HEK293T (cell line): ENCODE results near the gene VPS26C.
"Not testable (repeated sequence)": the region's sequence is repeated elsewhere in the genome, so short reads cannot be mapped to it uniquely, and the experiment has no call there.

ENCODE experiments used
- CTCF ChIA-PET: fragments of 350-600 bp; formaldehyde crosslinking; extraction: SDS; loops from one replicate; lab custom pipeline; 2021; ENCODE audit warnings: antibody characterized with exemption, inconsistent platforms; lab: Yijun Ruan, JAX
- POLR2A ChIA-PET: fragments of 350-600 bp; formaldehyde crosslinking; extraction: SDS; loops from one replicate; lab custom pipeline; 2020; ENCODE audit warnings: antibody characterized with exemption, inconsistent platforms; lab: Yijun Ruan, JAX
- DNase-seq: peaks from one replicate; pipeline ENCODE4 v3.0.0; 2012; ENCODE audit warnings: mixed read lengths; ENCODE audit errors: extremely low spot score
- ARNT ChIP-seq: fragments of 450-650 bp; IDR thresholded peaks from 2 replicates; pipeline ENCODE4 v1.6.1; 2017; ENCODE audit warnings: mild to moderate bottlenecking
- BHLHE40 ChIP-seq: fragments of 450-650 bp; IDR thresholded peaks from 2 replicates; pipeline ENCODE4 v1.6.1; 2016; ENCODE audit warnings: mild to moderate bottlenecking, moderate library complexity, borderline replicate concordance
- CTBP1 ChIP-seq: fragments of 450-650 bp; IDR thresholded peaks from 2 replicates; pipeline ENCODE4 v1.6.1; 2016; ENCODE audit warnings: borderline replicate concordance
- ELF4 ChIP-seq: fragments of 450-650 bp; IDR thresholded peaks from 2 replicates; pipeline ENCODE4 v1.6.1; 2017; ENCODE audit warnings: antibody characterized with exemption
- FOXA1 ChIP-seq: fragments of 450-650 bp; IDR thresholded peaks from 2 replicates; pipeline ENCODE4 v1.6.1; 2016; ENCODE audit warnings: mild to moderate bottlenecking
- FOXK2 ChIP-seq: fragments of 450-650 bp; IDR thresholded peaks from 2 replicates; pipeline ENCODE4 v1.6.1; 2016; ENCODE audit warnings: mild to moderate bottlenecking
- FOXM1 ChIP-seq: fragments of 450-650 bp; IDR thresholded peaks from 2 replicates; pipeline ENCODE4 v1.6.1; 2017; ENCODE audit warnings: mild to moderate bottlenecking, borderline replicate concordance
- HDGF ChIP-seq: fragments of 450-650 bp; IDR thresholded peaks from 2 replicates; pipeline ENCODE4 v1.6.1; 2017; ENCODE audit warnings: antibody characterized with exemption, borderline replicate concordance
- L3MBTL2 ChIP-seq: fragments of 450-650 bp; conservative IDR thresholded peaks from 2 replicates; pipeline ENCODE4 v1.6.1; 2016; ENCODE audit warnings: mild to moderate bottlenecking
- LEF1 ChIP-seq: fragments of 450-650 bp; IDR thresholded peaks from 2 replicates; pipeline ENCODE4 v1.6.1; 2017; ENCODE audit warnings: mild to moderate bottlenecking, borderline replicate concordance
- NFRKB ChIP-seq: fragments of 450-650 bp; IDR thresholded peaks from 2 replicates; pipeline ENCODE4 v1.6.1; 2016; ENCODE audit warnings: mild to moderate bottlenecking, moderate library complexity
- SP1 ChIP-seq: fragments of 450-650 bp; IDR thresholded peaks from 2 replicates; pipeline ENCODE4 v1.6.1; 2017
- SUZ12 ChIP-seq: fragments of 450-650 bp; IDR thresholded peaks from 2 replicates; pipeline ENCODE4 v1.6.1; 2016; ENCODE audit warnings: mild to moderate bottlenecking
- TARDBP ChIP-seq: fragments of 450-650 bp; IDR thresholded peaks from 2 replicates; pipeline ENCODE4 v1.6.1; 2016
- ZNF384 ChIP-seq: fragments of 450-650 bp; IDR thresholded peaks from 2 replicates; pipeline ENCODE4 v1.6.1; 2016
- TF ChIP-seq, protein P1 (sequence below): fragments of 450-650 bp; IDR thresholded peaks from 2 replicates; pipeline ENCODE4 v1.6.1; 2016

The VPS26C gene

GRCh38 chr21:37224861-37225839 lies 42.0 kb downstream of the VPS26C start:
- CTCF ChIA-PET: no interaction called here

DNA sequence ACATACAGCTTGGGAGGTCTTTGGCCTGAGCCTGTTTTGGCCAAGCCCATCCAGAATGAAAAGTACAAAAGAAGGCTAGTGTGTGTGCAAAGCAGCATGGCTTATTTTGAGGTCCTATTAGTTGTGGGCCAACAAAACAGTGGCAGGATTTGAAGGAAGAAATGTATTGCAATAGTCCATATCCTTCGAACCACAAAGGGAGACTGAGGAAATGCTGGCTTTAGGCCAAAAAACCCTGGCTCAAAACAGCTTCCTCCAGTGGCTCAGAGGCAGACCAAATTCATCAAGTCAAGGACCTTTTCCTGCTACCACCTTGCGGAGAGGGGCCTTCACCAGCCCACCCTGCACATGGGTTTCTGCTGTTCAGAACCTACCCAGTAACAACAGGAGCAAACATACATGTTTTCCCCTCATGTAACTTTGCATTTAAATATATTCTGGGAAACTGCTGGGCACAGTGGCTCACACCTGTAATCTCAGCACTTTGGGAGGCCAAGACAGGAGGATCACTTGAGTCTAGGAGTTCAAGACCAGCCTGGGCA lies 43.3 kb downstream of the VPS26C start:
- no peak for DNase-seq
- TF ChIP-seq FOXM1: no peak
- TF ChIP-seq ZNF384: no peak
- ChIA-PET POLR2A (no interaction called here), CTCF (no interaction called here)

More at GRCh38 chr21:37224861-37225839, 42.0 kb downstream of the VPS26C start:
- POLR2A ChIA-PET: no interaction called here
- no peak for DNase-seq
- TF ChIP-seq FOXA1: no peak
- TF ChIP-seq ELF4: no peak
- no peak for TF ChIP-seq ARNT
- TF ChIP-seq BHLHE40: no peak
- no peak for TF ChIP-seq TARDBP
- no peak for TF ChIP-seq FOXM1
- TF ChIP-seq SP1: no peak
- no peak for TF ChIP-seq HDGF
- no peak for TF ChIP-seq CTBP1
- TF ChIP-seq LEF1: no peak

- CTCF ChIA-PET, DNase-seq, POLR2A ChIA-PET: not testable (repeated sequence)
Observed at GRCh38 chr21:37222248-37222647, 44.9 kb downstream of the VPS26C start.

DNA sequence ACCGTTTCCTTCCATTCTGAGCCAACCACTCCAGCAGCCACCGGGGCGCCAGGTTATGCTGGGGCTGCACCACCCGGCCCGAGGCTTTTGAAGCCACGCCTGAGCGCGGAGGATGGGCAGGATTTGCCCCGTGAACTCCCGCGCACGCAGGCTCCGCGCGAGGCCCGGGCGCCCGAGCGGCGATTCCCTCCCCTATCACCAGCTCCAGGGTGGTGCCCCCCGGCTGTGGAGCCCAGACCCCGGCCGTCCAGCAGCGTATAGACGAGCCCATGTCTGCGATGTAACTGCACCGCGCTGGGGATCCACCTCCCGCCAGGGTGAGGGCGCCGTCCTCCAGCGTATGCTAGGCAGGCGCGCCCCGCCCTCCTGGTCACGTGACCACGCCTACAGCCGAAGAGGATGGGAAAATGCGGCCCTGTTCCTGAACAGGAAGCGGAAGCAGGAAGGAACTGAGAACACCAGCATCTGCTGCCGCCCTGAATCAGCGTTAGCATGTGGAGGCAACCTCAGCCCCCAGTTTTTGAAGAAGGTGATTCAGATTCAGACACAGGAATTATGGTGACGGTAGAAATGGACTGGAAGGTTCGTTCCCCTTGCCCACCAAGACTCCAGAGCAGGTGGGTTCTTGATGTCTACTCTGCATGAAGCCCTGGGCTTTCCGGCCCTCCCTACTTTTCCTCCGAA lies 46.0 kb downstream of the VPS26C start:
- POLR2A ChIA-PET: no interaction called here
- no peak for TF ChIP-seq HDGF
- TF ChIP-seq ELF4: no peak
- TF ChIP-seq FOXK2: no peak
- TF ChIP-seq LEF1: no peak
- TF ChIP-seq L3MBTL2: peak; percentile 92
- no peak for TF ChIP-seq NFRKB
- no peak for DNase-seq
- CTCF ChIA-PET: no interaction called here

DNA sequence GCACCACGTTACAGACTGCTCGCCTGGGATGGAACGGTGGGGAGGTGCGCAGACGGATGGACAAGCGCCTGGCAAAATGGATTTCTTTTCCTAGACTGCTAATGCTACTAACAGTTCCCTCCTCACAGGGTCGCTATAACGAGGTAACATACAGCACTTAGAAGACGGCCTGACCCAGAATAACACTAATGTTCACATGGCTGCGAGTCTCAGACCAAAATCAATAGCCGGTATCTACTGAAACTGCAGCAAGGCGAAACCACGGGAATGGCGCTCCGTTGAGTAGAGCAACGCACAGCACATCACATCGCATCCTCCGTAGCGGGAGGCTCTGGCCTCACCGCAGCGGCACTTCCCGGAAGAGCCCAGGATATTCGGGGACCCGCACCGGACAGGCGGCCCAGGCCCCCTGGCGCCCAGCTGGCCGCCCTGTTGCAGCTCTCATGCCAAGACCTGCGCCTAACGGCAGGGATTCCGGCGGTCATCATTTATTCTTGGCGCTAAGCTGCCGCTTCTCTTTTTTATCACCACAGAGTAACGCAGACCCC lies 46.6 kb downstream of the VPS26C start:
- POLR2A ChIA-PET: no interaction called here
- no peak for DNase-seq
- TF ChIP-seq HDGF (no peak), LEF1 (no peak), ARNT (no peak), FOXA1 (no peak), ZNF384 (no peak), NFRKB (no peak), ELF4 (no peak), SP1 (no peak), CTBP1 (no peak), FOXK2 (no peak), SUZ12 (no peak), BHLHE40 (no peak)
- TF ChIP-seq, protein P1, sequence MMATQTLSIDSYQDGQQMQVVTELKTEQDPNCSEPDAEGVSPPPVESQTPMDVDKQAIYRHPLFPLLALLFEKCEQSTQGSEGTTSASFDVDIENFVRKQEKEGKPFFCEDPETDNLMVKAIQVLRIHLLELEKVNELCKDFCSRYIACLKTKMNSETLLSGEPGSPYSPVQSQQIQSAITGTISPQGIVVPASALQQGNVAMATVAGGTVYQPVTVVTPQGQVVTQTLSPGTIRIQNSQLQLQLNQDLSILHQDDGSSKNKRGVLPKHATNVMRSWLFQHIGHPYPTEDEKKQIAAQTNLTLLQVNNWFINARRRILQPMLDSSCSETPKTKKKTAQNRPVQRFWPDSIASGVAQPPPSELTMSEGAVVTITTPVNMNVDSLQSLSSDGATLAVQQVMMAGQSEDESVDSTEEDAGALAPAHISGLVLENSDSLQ: no peak
- CTCF ChIA-PET: no interaction called here

- no peak for TF ChIP-seq ARNT
- no peak for TF ChIP-seq L3MBTL2
- TF ChIP-seq NFRKB: no peak
- no peak for TF ChIP-seq SP1
- ChIA-PET POLR2A (no interaction called here), CTCF (no interaction called here)
- no peak for DNase-seq
Observed at GRCh38 chr21:37219761-37220432, 47.2 kb downstream of the VPS26C start.

DNA sequence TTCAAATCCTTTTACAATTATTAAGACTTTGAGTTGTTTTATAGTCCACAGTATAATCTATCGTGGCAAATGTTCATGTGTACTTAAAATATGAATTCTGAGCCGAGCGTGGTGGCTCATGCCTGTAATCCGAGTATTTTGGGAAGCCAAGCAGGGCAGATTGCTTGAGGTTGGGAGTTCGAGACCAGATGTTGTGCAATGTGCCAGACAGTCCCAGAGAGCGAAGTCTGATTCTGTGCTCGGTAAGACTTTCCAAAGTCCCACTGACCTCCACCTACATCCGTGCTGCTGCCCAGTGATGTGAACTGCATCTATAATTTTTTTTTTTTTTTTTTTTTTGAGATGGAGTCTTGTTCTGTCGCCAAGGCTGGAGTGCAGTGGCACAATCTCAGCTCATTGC lies 52.2 kb downstream of the VPS26C start:
- DNase-seq: no peak
- CTCF ChIA-PET: interaction anchor here (0.6 kb wide), 1 partner anchor 41 kb away, joined by 4 read pairs; no protein-coding TSS in a partner anchor
- TF ChIP-seq NFRKB (no peak), FOXK2 (no peak), BHLHE40 (no peak)
- POLR2A ChIA-PET: no interaction called here
